Left colon (tissue), 2 donors: ENCODE measurements around the gene NAV2. TPM values are rescaled to one million over a fixed set of nuclear protein-coding genes. Genes with fewer than 3 reads are reported as not detected.

Experiments used
- ATAC-seq: fragments of 200-7000 bp; cut with Tn5 transposase; one replicate; pipeline ENCODE4 v1.9.1; 2020; ENCODE audit warnings: mild to moderate bottlenecking, moderate library complexity
- DNase-seq, 2 donors: peaks; one replicate each; pipeline ENCODE4 v3.0.0-alpha.2; 2020
- intact Hi-C, 2 donors: fragments of 100-400 bp; cut with DNase I in 1 of 2; cut with micrococcal nuclease in 1 of 2; formaldehyde crosslinking; loops; one replicate each; pipeline versions ENCODE4 v1.11.2 to v1.14.0; 2022; cut with DNase I, micrococcal nuclease
- total RNA-seq, 2 donors: library from RNA; stranded (reverse); fragmentation: NEBNext Ultra II Directional; extraction: Animal tissue kit (Norgen Biotek cat#: 25700); gene quantifications; one replicate each; pipeline ENCODE4 v1.2.1, GENCODE V29; 2021
- donor health status: DM: no; HTN: no; CAD: no.
- donor health status: DM: yes; HTN: yes; CAD: no.

NAV2 gene
- total RNA-seq, 2 donors from 2014 or later, result 16.1 to 21.7 TPM

- intact Hi-C loops, result no loop called here
- ATAC-seq (no peak), DNase-seq (no peak)
Observed at GRCh38 chr11:19978668-19979518, 266.3 kb downstream of the NAV2 start.

GRCh38 chr11:19979519-19979845 lies 266.8 kb downstream of the NAV2 start:
- DNase-seq (no peak), ATAC-seq (no peak)
- intact Hi-C loops, result no loop called here

GRCh38 chr11:19980388-19980787 lies 267.8 kb downstream of the NAV2 start:
- ATAC-seq (no peak), DNase-seq (no peak)
- intact Hi-C loops, result no loop called here

GRCh38 chr11:19980957-19981669 lies 268.5 kb downstream of the NAV2 start:
- DNase-seq (peak in 1 of 2 donors; percentile 12), ATAC-seq (peak; percentile 93)
- intact Hi-C loops, result no loop called here

- intact Hi-C loops, result no loop called here
- DNase-seq (no peak), ATAC-seq (no peak)
Observed at GRCh38 chr11:19982774-19983495, 270.3 kb downstream of the NAV2 start.

- ATAC-seq, result no peak
- intact Hi-C loops, result no loop called here
- no peak for DNase-seq
Observed at GRCh38 chr11:19984048-19984742, 271.6 kb downstream of the NAV2 start.

GRCh38 chr11:19985111-19985510 lies 272.5 kb downstream of the NAV2 start:
- intact Hi-C loops, result no loop called here
- DNase-seq, result no peak
- no peak for ATAC-seq

GRCh38 chr11:19987331-19987801 lies 274.7 kb downstream of the NAV2 start:
- no peak for DNase-seq
- intact Hi-C loops, result no loop called here
- no peak for ATAC-seq

GRCh38 chr11:19988598-19988997 lies 276.0 kb downstream of the NAV2 start:
- no peak for DNase-seq
- intact Hi-C loops, result no loop called here

GRCh38 chr11:19989191-19989590 lies 276.6 kb downstream of the NAV2 start:
- ATAC-seq, result no peak
- intact Hi-C loops, result no loop called here
- no peak for DNase-seq

More at GRCh38 chr11:19988598-19988997, 276.0 kb downstream of the NAV2 start:
- ATAC-seq, result no peak

GRCh38 chr11:19992162-19992561 lies 279.5 kb downstream of the NAV2 start:
- DNase-seq (no peak), ATAC-seq (no peak)
- intact Hi-C loops, result no loop called here

- no peak for ATAC-seq
- intact Hi-C loops, result no loop called here
Observed at GRCh38 chr11:19992998-19993397, 280.4 kb downstream of the NAV2 start.

GRCh38 chr11:19994672-19995071 lies 282.0 kb downstream of the NAV2 start:
- DNase-seq (no peak), ATAC-seq (no peak)
- intact Hi-C loops, result no loop called here

More at GRCh38 chr11:19992998-19993397, 280.4 kb downstream of the NAV2 start:
- no peak for DNase-seq

- ATAC-seq (peak; percentile 92), DNase-seq (no peak)
- intact Hi-C loops, result no loop called here
Observed at GRCh38 chr11:19995145-19995544, 282.5 kb downstream of the NAV2 start.

GRCh38 chr11:19996571-19996970 lies 283.9 kb downstream of the NAV2 start:
- ATAC-seq, result no peak
- DNase-seq, result no peak
- intact Hi-C loops, result no loop called here

GRCh38 chr11:20000022-20000350 lies 287.3 kb downstream of the NAV2 start:
- intact Hi-C loops, result no loop called here
- ATAC-seq, result no peak
- DNase-seq, result no peak

- no peak for DNase-seq
- intact Hi-C loops, result no loop called here
- peak; percentile 55 for ATAC-seq
Observed at GRCh38 chr11:20000351-20001134, 287.9 kb downstream of the NAV2 start.
